Pancreas (tissue), 10 donors: Measurements from ENCODE around the gene PPP2R2D. TPM values are rescaled to one million over a fixed set of nuclear protein-coding genes. Genes with fewer than 3 reads are reported as not detected.
"Not testable (repeated sequence)": the region's sequence is repeated elsewhere in the genome, so short reads cannot be mapped to it uniquely, and the experiment has no call there.

Experiments used
- ATAC-seq, 4 donors: fragments of 200-7000 bp; cut with Tn5 transposase; one replicate each; pipeline versions ENCODE4 v1.8.0 to v1.9.1; 2020; ENCODE audit warnings: mild to moderate bottlenecking in 4 of 4, moderate library complexity in 4 of 4
- DNase-seq, 6 donors: peaks; one replicate each; pipeline ENCODE4 v3.0.0-alpha.2; 2020
- FAIRE-seq: peaks from 2 replicates; lab custom pipeline; 2012; peaks lifted over from hg19 to GRCh38; lab: Jason Lieb, UNC
- H3K27ac ChIP-seq, 4 donors: fragments of 200-600 bp; sonication (generic); 1 replicate in 3 of 4; 2 replicates in 1 of 4; pipeline versions ENCODE4 v1.5.0 to v1.8.0; 2020
- H3K27me3 ChIP-seq, 4 donors: fragments of 200-600 bp; one replicate each; pipeline ENCODE4 v1.8.0; 2021
- H3K36me3 ChIP-seq, 3 donors: fragments of 200-600 bp; sonication (generic) in 1 of 3; one replicate each; pipeline versions ENCODE4 v1.5.0 to v1.8.0; 2020 to 2021
- H3K4me1 ChIP-seq, 3 donors: fragments of 200-600 bp; one replicate each; pipeline ENCODE4 v1.8.0; 2021
- H3K4me3 ChIP-seq, 4 donors: fragments of 200-600 bp; sonication (generic) in 2 of 4; one replicate each; pipeline versions ENCODE4 v1.5.0 to v1.8.0; 2020 to 2021
- H3K9me3 ChIP-seq, 4 donors: fragments of 200-600 bp; one replicate each; pipeline ENCODE4 v1.8.0; 2021
- CTCF ChIP-seq, 4 donors: fragments of 200-600 bp; sonication (generic) in 3 of 4; IDR thresholded peaks; one replicate each; pipeline versions ENCODE4 v1.5.0 to v1.8.0; 2021; ENCODE audit warnings: antibody characterized with exemption in 4 of 4
- WGBS, 2 donors: extraction: QIAGEN DNeasy Blood & Tissue Kit; methylation state at CpG; one replicate each; pipeline ENCODE4 v1.1.7; 2013; 5-methylcytosine and 5-hydroxymethylcytosine counted together
- intact Hi-C, 3 donors: fragments of 100-400 bp; cut with DNase I; formaldehyde crosslinking; loops; one replicate each; pipeline versions ENCODE4 v1.11.1 to v1.14.2; 2022
- polyA plus RNA-seq, 2 donors: library from polyadenylated mRNA; stranded (reverse); fragments of 200-250 nt; gene quantifications; one replicate each; pipeline ENCODE4 v1.2.3, GENCODE V29; 2013
- total RNA-seq, 6 donors: library from RNA; stranded (reverse); fragmentation: NEBNext Ultra II Directional in 4 of 6; extraction: Animal tissue kit (Norgen Biotek cat#: 25700) in 4 of 6; gene quantifications; one replicate each; pipeline versions ENCODE4 v1.2.1 to v1.2.4, GENCODE V29; 2021 to 2023
- donor health status: healthy with polysubstance abuse.
- donor health status: DM: no; HTN: no; CAD: no; lungs with moderate emphysema.
- donor health status: DM: no; HTN: no; CAD: no.
- donor health status: control.
- donor health status: control.
- donor health status: Bipolar disorder and iron deficiency.
- donor health status: DM: yes; HTN: yes; CAD: no.
- donor health status: DM: no; HTN: no; CAD: no.
- donor health status: DM: no; HTN: no; CAD: no.
- donor health status: DM: yes; HTN: yes; CAD: no.

Gene PPP2R2D
- total and polyA plus RNA-seq, 8 donors, result 25.5 to 87.7 (median 35.3) TPM

DNA sequence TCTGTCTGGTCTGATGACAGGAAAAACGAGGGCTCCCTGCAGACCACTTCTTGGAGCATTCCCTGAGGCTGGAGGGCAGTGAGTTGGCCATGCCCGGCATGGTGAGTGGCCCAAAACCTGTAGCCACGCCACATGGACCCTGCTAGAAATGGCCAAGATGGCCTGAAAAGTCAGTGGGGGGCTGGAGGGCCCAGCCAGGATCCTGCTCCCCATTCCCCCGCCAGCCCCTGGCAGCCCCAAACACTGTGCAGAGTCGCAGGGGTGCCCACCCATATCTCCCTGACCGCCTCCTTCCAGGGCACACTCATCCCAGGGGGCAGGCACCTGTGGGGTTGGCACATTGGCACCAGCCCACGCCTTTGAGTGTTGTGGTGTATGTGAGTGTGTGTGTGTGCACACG, 18.7 kb upstream of the PPP2R2D start:
- H3K4me1 ChIP-seq, result no peaks in the 10 kb centered on the region
- H3K4me3 ChIP-seq, result no peak overlapping the region
- no peak for FAIRE-seq
- DNase-seq, result no peak
- WGBS, 2 donors, result 91 to 95% methylated on average over 8 of the region's 8 CpGs
- no peak for ATAC-seq
- no peak overlapping the region for H3K27ac ChIP-seq
- H3K36me3 ChIP-seq, result no peaks in the 10 kb centered on the region
- intact Hi-C loops, result loop anchor here in 1 of 3 donors (5.0 kb wide), 1 partner anchor 260 kb away; no protein-coding TSS in a partner anchor
- no peaks in the 10 kb centered on the region for H3K9me3 ChIP-seq
- no peak for TF ChIP-seq CTCF (IDR thresholded peaks at IDR 0.05)
- H3K27me3 ChIP-seq, result no peaks in the 10 kb centered on the region

GRCh38 chr10:131882590-131883451, 18.0 kb upstream of the PPP2R2D start:
- WGBS, 2 donors, result 84 to 85% methylated on average over 10 of the region's 10 CpGs

GRCh38 chr10:131883621-131884393, 17.0 kb upstream of the PPP2R2D start:
- 37 to 66% methylated on average over 7 of the region's 7 CpGs for WGBS, 2 donors
- FAIRE-seq, H3K36me3 ChIP-seq, ATAC-seq, H3K4me3 ChIP-seq, H3K9me3 ChIP-seq, H3K27me3 ChIP-seq, H3K4me1 ChIP-seq, H3K27ac ChIP-seq: not testable (repeated sequence)
- peak in 1 of 6 donors; percentile 56 for DNase-seq
- intact Hi-C loops, result loop anchor here in 1 of 3 donors (5.0 kb wide), 1 partner anchor 258 kb away; no protein-coding TSS in a partner anchor

More at GRCh38 chr10:131882590-131883451, 18.0 kb upstream of the PPP2R2D start:
- intact Hi-C loops, result loop anchor here in 1 of 3 donors (5.0 kb wide), 1 partner anchor 259 kb away; no protein-coding TSS in a partner anchor
- ATAC-seq, result no peak
- no peaks in the 10 kb centered on the region for H3K4me1 ChIP-seq
- H3K27ac ChIP-seq, result no peak overlapping the region
- no peak for TF ChIP-seq CTCF (IDR thresholded peaks at IDR 0.05)
- no peaks in the 10 kb centered on the region for H3K9me3 ChIP-seq
- no peak overlapping the region for H3K4me3 ChIP-seq
- DNase-seq, result peak in 1 of 6 donors; percentile 11
- no peaks in the 10 kb centered on the region for H3K36me3 ChIP-seq
- no peaks in the 10 kb centered on the region for H3K27me3 ChIP-seq
- FAIRE-seq, result no peak

DNA sequence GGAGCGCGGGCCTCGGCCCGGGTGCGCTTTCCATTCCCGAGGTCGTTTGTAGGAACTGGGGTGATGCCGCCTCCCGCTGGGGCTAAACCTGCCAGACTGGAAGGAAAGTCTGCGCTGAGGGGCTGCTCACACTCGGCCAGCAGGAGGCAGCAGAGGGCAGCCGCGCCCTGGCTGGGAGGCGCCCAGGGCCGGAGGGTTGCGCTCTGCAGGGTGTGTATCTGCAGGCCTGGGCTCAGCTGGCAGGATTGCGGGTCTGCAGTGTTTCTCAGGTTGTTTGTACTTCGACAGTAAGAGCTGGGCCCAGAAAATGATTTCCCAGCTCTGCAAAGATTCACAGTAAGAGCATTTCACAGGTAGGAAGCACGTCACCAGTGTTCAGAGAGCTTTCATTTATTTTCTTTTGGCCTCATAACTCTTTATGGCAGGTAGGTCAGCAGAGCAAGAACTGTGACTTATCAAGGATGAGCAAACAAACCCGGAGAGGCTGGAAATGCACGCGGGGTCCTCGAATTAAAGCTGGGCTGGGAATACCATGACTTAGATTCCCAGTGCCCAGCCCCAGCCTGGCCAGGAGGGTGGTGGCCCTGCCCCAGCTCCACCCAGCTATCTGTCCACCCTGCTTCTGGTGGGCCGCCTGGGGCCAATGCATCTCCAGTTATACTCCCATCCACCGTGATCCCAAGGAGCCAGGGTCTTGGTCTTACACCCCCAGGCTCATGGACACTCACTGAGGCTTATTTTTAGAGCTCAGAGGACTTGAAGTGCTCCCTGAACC, 15.2 kb upstream of the PPP2R2D start:
- intact Hi-C loops, result loop anchor here in 1 of 3 donors (5.0 kb wide), 1 partner anchor 137 kb away; no protein-coding TSS in a partner anchor
- 11 to 12% methylated on average over 25 of the region's 25 CpGs for WGBS, 2 donors
- peak; percentile 92 to 98 (median 98) for TF ChIP-seq CTCF (IDR thresholded peaks at IDR 0.05)
- Histone ChIP-seq H3K27ac (no peak overlapping the region), H3K36me3 (no peaks in the 10 kb centered on the region), H3K27me3 (no peaks in the 10 kb centered on the region), H3K4me1 (no peaks in the 10 kb centered on the region), H3K9me3 (no peaks in the 10 kb centered on the region), H3K4me3 (peak overlapping the region in 1 of 4 donors; percentile 10)
- no peak for FAIRE-seq
- peak; percentile 72 to 98 (median 90) for DNase-seq
- ATAC-seq, result peak; percentile 95 to 100 (median 98)
